ENCODE results near the gene PPP2R5E. TPM values are rescaled to one million over a fixed set of nuclear protein-coding genes. Genes with fewer than 3 reads are reported as not detected.

The PPP2R5E gene
- total RNA-seq, 1 donor from 2014 or later: 55.3 TPM

DNA sequence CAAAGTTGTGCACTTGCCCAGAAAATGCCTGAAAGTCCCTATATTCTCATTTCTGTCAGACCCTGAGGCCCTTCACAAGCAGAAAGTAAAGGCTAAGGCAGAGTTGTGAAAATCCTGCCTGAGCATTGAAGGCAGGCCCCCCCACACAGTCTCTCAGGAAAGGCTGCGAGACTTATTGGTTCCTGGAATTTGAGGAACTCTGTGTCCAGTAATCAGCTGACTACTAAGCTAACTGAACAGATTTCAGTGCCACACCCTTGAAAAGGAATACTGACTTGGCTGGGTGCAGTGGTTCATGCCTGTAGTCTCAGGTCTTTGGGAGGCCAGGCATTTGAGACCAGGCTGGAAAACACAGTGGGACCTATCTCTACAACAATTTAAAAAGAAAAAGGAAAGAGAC, 21.1 kb upstream of the PPP2R5E start:
- TF ChIP-seq, protein P1, sequence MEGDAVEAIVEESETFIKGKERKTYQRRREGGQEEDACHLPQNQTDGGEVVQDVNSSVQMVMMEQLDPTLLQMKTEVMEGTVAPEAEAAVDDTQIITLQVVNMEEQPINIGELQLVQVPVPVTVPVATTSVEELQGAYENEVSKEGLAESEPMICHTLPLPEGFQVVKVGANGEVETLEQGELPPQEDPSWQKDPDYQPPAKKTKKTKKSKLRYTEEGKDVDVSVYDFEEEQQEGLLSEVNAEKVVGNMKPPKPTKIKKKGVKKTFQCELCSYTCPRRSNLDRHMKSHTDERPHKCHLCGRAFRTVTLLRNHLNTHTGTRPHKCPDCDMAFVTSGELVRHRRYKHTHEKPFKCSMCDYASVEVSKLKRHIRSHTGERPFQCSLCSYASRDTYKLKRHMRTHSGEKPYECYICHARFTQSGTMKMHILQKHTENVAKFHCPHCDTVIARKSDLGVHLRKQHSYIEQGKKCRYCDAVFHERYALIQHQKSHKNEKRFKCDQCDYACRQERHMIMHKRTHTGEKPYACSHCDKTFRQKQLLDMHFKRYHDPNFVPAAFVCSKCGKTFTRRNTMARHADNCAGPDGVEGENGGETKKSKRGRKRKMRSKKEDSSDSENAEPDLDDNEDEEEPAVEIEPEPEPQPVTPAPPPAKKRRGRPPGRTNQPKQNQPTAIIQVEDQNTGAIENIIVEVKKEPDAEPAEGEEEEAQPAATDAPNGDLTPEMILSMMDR (IDR thresholded peaks at IDR 0.05; ENCODE audit: unreplicated experiment): no peak
- no peak for DNase-seq (ENCODE audit: low spot score, unreplicated experiment)
- Mint-ChIP-seq H3K4me3 (ENCODE audit: low read depth) (no peak overlapping the region), H3K9me3 (ENCODE audit: low read depth) (no peaks in the 10 kb centered on the region), H3K27ac (no peak overlapping the region), H3K4me1 (ENCODE audit: low read depth) (peaks cover 3% of the 10 kb centered on the region), H3K36me3 (ENCODE audit: insufficient read depth) (no peaks in the 10 kb centered on the region), H3K27me3 (no peaks in the 10 kb centered on the region)

DNA sequence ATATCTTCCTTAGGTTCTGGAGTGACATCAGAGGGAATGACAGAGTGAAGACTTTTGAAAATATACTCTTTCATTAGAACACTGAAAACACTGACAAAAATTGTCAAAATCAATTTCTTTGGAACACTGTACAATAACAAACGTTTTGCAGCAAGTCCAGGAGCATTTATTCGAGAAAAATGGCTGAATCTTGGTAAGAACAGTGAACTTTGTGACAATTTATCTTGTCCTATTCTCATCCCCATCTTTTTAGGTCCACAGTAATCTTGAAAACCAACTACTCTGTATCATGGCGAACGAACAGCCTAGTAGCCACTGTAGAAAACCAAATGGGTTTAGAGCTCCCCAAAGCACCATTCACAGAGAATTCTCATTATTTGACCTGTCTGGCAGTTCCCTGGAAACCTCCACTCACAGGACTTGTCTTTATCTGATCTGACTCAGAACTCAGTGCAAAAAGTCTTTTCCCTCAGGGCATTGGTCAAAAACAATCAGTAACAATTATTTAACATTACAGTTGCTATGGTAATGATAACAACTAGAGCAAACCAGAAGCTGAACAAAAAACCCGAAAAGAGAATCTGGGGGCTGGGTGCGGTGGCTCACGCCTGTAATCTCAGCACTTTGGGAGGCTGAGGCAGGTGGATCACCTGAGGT, 20.3 kb upstream of the PPP2R5E start:
- no peaks in the 10 kb centered on the region for H3K27me3 Mint-ChIP-seq

DNA sequence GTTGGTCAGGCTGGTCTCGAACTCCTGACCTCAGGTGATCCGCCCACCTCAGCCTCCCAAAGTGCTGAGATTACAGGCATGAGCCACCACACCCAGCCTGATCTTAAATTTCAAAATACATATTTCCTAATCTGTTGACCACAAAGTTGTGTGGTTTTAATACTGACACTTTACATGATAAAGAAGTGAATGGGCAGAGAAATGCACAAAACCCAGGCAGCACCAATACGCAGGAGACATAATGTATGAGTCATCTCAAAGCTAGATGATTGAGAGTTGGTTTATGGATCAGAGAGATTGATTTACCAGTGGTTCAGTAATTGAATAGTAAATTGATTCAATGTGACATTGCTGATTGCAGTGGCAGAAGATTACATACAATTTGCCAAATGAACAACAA, 19.2 kb upstream of the PPP2R5E start:
- H3K36me3 Mint-ChIP-seq (ENCODE audit: insufficient read depth): no peaks in the 10 kb centered on the region
- no peaks in the 10 kb centered on the region for H3K27me3 Mint-ChIP-seq
- no peak overlapping the region for H3K27ac Mint-ChIP-seq
- DNase-seq (ENCODE audit: low spot score, unreplicated experiment): no peak
- H3K4me1 Mint-ChIP-seq (ENCODE audit: low read depth): peaks cover 3% of the 10 kb centered on the region
- TF ChIP-seq, protein P1 (IDR thresholded peaks at IDR 0.05; ENCODE audit: unreplicated experiment): no peak
- H3K4me3 Mint-ChIP-seq (ENCODE audit: low read depth): no peak overlapping the region
- H3K9me3 Mint-ChIP-seq (ENCODE audit: low read depth): no peaks in the 10 kb centered on the region

More for the DNA sequence above, 20.3 kb upstream of the PPP2R5E start:
- DNase-seq (ENCODE audit: low spot score, unreplicated experiment): no peak
- H3K9me3 Mint-ChIP-seq (ENCODE audit: low read depth): no peaks in the 10 kb centered on the region
- H3K4me3 Mint-ChIP-seq (ENCODE audit: low read depth): no peak overlapping the region
- no peaks in the 10 kb centered on the region for H3K36me3 Mint-ChIP-seq (ENCODE audit: insufficient read depth)
- no peak overlapping the region for H3K27ac Mint-ChIP-seq
- peaks cover 3% of the 10 kb centered on the region for H3K4me1 Mint-ChIP-seq (ENCODE audit: low read depth)
- TF ChIP-seq, protein P1 (IDR thresholded peaks at IDR 0.05; ENCODE audit: unreplicated experiment): no peak

DNA sequence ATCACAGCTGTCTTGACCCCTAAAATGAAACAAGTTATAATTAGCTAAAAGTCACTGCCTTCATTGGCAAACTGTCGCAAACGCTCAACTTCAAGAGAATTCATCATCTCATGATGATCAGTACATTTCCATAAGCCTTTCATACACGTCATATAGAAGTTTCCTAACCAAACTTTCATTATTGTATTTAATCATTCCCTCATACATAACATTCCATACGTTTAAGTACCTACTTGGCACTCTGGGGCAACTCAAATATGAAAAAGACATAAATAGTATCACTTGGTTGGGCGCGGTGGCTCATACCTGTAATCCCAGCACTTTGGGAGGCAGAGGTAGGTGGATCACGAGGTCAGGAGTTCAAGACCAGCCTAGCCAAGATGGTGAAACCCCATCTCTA, 12.4 kb upstream of the PPP2R5E start:
- TF ChIP-seq, protein P1 (IDR thresholded peaks at IDR 0.05; ENCODE audit: unreplicated experiment): no peak
- H3K4me3 Mint-ChIP-seq (ENCODE audit: low read depth): no peak overlapping the region
- no peaks in the 10 kb centered on the region for H3K9me3 Mint-ChIP-seq (ENCODE audit: low read depth)
- no peaks in the 10 kb centered on the region for H3K4me1 Mint-ChIP-seq (ENCODE audit: low read depth)
- H3K27me3 Mint-ChIP-seq: no peaks in the 10 kb centered on the region
- no peak overlapping the region for H3K27ac Mint-ChIP-seq
- H3K36me3 Mint-ChIP-seq (ENCODE audit: insufficient read depth): no peaks in the 10 kb centered on the region
- no peak for DNase-seq (ENCODE audit: low spot score, unreplicated experiment)

DNA sequence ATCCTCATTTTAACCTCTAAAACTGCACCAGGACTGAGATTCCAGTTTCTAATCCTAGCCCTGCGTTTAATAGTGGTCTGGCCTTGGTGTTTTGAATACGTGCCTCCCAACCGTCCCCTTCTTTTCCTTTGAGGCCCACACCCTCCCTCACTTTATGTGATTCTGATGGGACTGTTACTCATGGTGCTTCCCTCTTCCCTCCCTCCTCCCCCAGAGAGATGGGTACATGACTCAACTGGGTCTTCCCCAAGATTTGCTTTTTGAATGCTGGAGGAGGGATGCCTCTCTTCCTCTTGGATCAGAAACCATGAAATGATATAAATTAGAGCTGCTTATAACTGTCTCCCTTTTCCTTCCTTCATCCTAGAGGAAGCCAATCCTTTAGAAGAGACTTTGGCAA, 8.2 kb upstream of the PPP2R5E start:
- no peak for DNase-seq (ENCODE audit: low spot score, unreplicated experiment)
- Mint-ChIP-seq H3K4me1 (ENCODE audit: low read depth) (peaks cover 2% of the 10 kb centered on the region), H3K9me3 (ENCODE audit: low read depth) (no peaks in the 10 kb centered on the region), H3K4me3 (ENCODE audit: low read depth) (no peak overlapping the region), H3K36me3 (ENCODE audit: insufficient read depth) (no peaks in the 10 kb centered on the region), H3K27me3 (no peaks in the 10 kb centered on the region), H3K27ac (no peak overlapping the region)
- TF ChIP-seq, protein P1 (IDR thresholded peaks at IDR 0.05; ENCODE audit: unreplicated experiment): no peak

Measured in progenitor cell of endocrine pancreas (in vitro differentiated cells).